Umbilical cord (tissue), 2 donors: ENCODE measurements around the gene RALB. TPM values are rescaled to one million over a fixed set of nuclear protein-coding genes. Genes with fewer than 3 reads are reported as not detected.
"Not testable (repeated sequence)": the region's sequence is repeated elsewhere in the genome, so short reads cannot be mapped to it uniquely, and the experiment has no call there.

Experiments
- DNase-seq: peaks from one replicate; pipeline ENCODE4 v3.0.0-alpha.2; 2015; ENCODE audit warnings: low spot score
- total RNA-seq: library from RNA; depleted of rRNA; stranded (reverse); fragments of >200 nt; gene quantifications from one replicate; pipeline ENCODE4 v1.2.3, GENCODE V29; 2014; ENCODE audit warnings: low replicate concordance; ENCODE audit not compliant: insufficient read depth

The RALB gene
- total RNA-seq, 1 donor from 2014 or later = 44.5 TPM

- DNase-seq = peak; percentile 34
Observed at GRCh38 chr2:120293096-120294007, 40.7 kb downstream of the RALB start.

GRCh38 chr2:120294008-120294340, 41.3 kb downstream of the RALB start:
- peak; percentile 23 for DNase-seq

- peak; percentile 80 for DNase-seq
Observed at GRCh38 chr2:120298173-120298835, 45.7 kb downstream of the RALB start.

GRCh38 chr2:120299004-120299403, 46.4 kb downstream of the RALB start:
- DNase-seq = no peak

- DNase-seq = no peak
Observed at GRCh38 chr2:120299561-120299960, 46.9 kb downstream of the RALB start.

- DNase-seq = peak; percentile 38
Observed at GRCh38 chr2:120300385-120300784, 47.7 kb downstream of the RALB start.

GRCh38 chr2:120301284-120301683, 48.6 kb downstream of the RALB start:
- no peak for DNase-seq

- no peak for DNase-seq
Observed at GRCh38 chr2:120302301-120302700, 49.6 kb downstream of the RALB start.

GRCh38 chr2:120303177-120303576, 50.5 kb downstream of the RALB start:
- no peak for DNase-seq

GRCh38 chr2:120305296-120305695, 52.6 kb downstream of the RALB start:
- no peak for DNase-seq

- no peak for DNase-seq
Observed at GRCh38 chr2:120305937-120306490, 53.4 kb downstream of the RALB start.

- no peak for DNase-seq
Observed at GRCh38 chr2:120307482-120307881, 54.8 kb downstream of the RALB start.

GRCh38 chr2:120308038-120308910, 55.6 kb downstream of the RALB start:
- DNase-seq = no peak

- DNase-seq = no peak
Observed at GRCh38 chr2:120310136-120310535, 57.5 kb downstream of the RALB start.

GRCh38 chr2:120310841-120311240, 58.2 kb downstream of the RALB start:
- DNase-seq = not testable (repeated sequence)

- DNase-seq = no peak
Observed at GRCh38 chr2:120312076-120312475, 59.4 kb downstream of the RALB start.

- DNase-seq = peak; percentile 90
Observed at GRCh38 chr2:120312860-120313694, 60.4 kb downstream of the RALB start.

- no peak for DNase-seq
Observed at GRCh38 chr2:120313695-120314615, 61.3 kb downstream of the RALB start.

- DNase-seq = no peak
Observed at GRCh38 chr2:120314690-120315366, 62.2 kb downstream of the RALB start.
